K562 (cell line): ENCODE measurements around the gene GRB10. TPM values are rescaled to one million over a fixed set of nuclear protein-coding genes. Genes with fewer than 3 reads are reported as not detected.

Experiments used
- ATAC-seq: fragments of 200-7000 bp; cut with Tn5 transposase; 3 replicates; pipeline ENCODE4 v1.9.1; 2020; ENCODE audit warnings: moderate library complexity
- BruUV-seq: library from RNA; stranded (reverse); fragments of 400-500 nt; replicated peaks from 2 replicates; lab custom pipeline; 2021; lab: Mats Ljungman, UMichigan
- CTCF ChIA-PET: fragments of 300-600 bp; formaldehyde crosslinking; extraction: SDS; loops from one replicate; lab custom pipeline; 2021; ENCODE audit warnings: low intra/inter-chr PET ratio; lab: Yijun Ruan, JAX
- POLR2A ChIA-PET: fragments of 300-600, 350-650 bp; sonication (Branson Sonifier 250); formaldehyde crosslinking; extraction: SDS; loops from one replicate; lab custom pipeline; 2021; ENCODE audit warnings: antibody characterized with exemption, inconsistent platforms; lab: Yijun Ruan, JAX
- DNase-seq, 4 experiments: peaks; one replicate each; pipeline versions ENCODE4 v3.0.0 to v3.0.0-alpha.2; 2011 to 2018; ENCODE audit warnings: low spot score in 3 of 4, mixed read lengths in 3 of 4; ENCODE audit errors: extremely low read depth in 1 of 4
- FAIRE-seq: peaks from 2 replicates; lab custom pipeline; 2011; peaks lifted over from hg19 to GRCh38; lab: Jason Lieb, UNC
- H2AFZ ChIP-seq: 2 replicates; pipeline ENCODE4 v1.6.0; 2011; ENCODE audit warnings: low read depth, low read length, control low read depth, inconsistent platforms
- H3K27ac ChIP-seq: fragments of 200-600 bp; 3 replicates; pipeline ENCODE4 v1.8.0; 2011; ENCODE audit warnings: low read depth, mild to moderate bottlenecking, control low read depth, inconsistent platforms, low read length, moderate library complexity, mixed read lengths; ENCODE audit errors: extremely low read depth
- H3K27me3 ChIP-seq, 2 experiments: fragments of 300-600 bp in 1 of 2; 2 replicates in 1 of 2; 3 replicates in 1 of 2; pipeline versions ENCODE4 v1.6.0 to v1.8.0; 2011; ENCODE audit warnings: inconsistent platforms in 2 of 2, low read length in 2 of 2, mild to moderate bottlenecking in 1 of 2, mixed read lengths in 1 of 2, moderate library complexity in 1 of 2; ENCODE audit not compliant: control insufficient read depth in 2 of 2, insufficient read depth in 2 of 2
- H3K36me3 ChIP-seq: fragments of 300-600 bp; 3 replicates; pipeline ENCODE4 v1.8.0; 2011; ENCODE audit warnings: mild to moderate bottlenecking, low read length, inconsistent platforms; ENCODE audit not compliant: control insufficient read depth, insufficient read depth
- H3K4me1 ChIP-seq, 2 experiments: fragments of 200-600 bp in 1 of 2; replicated peaks in 1 of 2; 2 replicates in 1 of 2; 3 replicates in 1 of 2; pipeline versions ENCODE4 v1.5.1 to v1.8.0; 2011; ENCODE audit warnings: inconsistent platforms in 2 of 2, low read length in 2 of 2, mild to moderate bottlenecking in 1 of 2, mixed read lengths in 1 of 2, moderate library complexity in 1 of 2; ENCODE audit not compliant: control insufficient read depth in 2 of 2, insufficient read depth in 2 of 2
- H3K4me2 ChIP-seq: 2 replicates; pipeline ENCODE4 v1.6.1; 2011; ENCODE audit warnings: low read length, control low read depth, inconsistent platforms, mixed read lengths; ENCODE audit not compliant: insufficient read depth
- H3K4me3 ChIP-seq: fragments of 200-600 bp; sonication (generic), shearing (Covaris generic); 2 replicates; pipeline ENCODE4 v1.5.1; 2016; ENCODE audit warnings: control low read depth, inconsistent platforms
- H3K79me2 ChIP-seq: fragments of 200-600 bp; 3 replicates; pipeline ENCODE4 v1.8.0; 2011; ENCODE audit warnings: low read length, inconsistent platforms; ENCODE audit not compliant: control insufficient read depth, insufficient read depth
- H3K9ac ChIP-seq, 2 experiments: 2 replicates each; pipeline versions ENCODE4 v1.6.0 to v1.6.1; 2011; ENCODE audit warnings: low read depth in 2 of 2, low read length in 2 of 2, control low read depth in 1 of 2, inconsistent platforms in 1 of 2, mild to moderate bottlenecking in 1 of 2, mixed read lengths in 1 of 2; ENCODE audit not compliant: insufficient read depth in 1 of 2
- H3K9me1 ChIP-seq: one replicate; pipeline ENCODE4 v1.6.0; 2011; ENCODE audit warnings: inconsistent platforms, mild to moderate bottlenecking, low read length, moderate library complexity; ENCODE audit not compliant: control insufficient read depth, insufficient read depth
- H3K9me3 ChIP-seq: replicated peaks from 2 replicates; pipeline ENCODE4 v1.5.1; 2011; ENCODE audit warnings: low read depth, low read length, inconsistent platforms; ENCODE audit not compliant: control insufficient read depth, insufficient read depth
- H4K20me1 ChIP-seq: replicated peaks from 2 replicates; pipeline ENCODE4 v1.6.1; 2011; ENCODE audit warnings: low read length, inconsistent platforms, mixed read lengths; ENCODE audit not compliant: control insufficient read depth, insufficient read depth
- CEBPB ChIP-seq: fragments of 450-650 bp; IDR thresholded peaks from 2 replicates; pipeline ENCODE4 v1.6.1; 2016; ENCODE audit warnings: missing genetic modification characterization, missing compliant biosample characterization
- COPS2 ChIP-seq: fragments of 450-650 bp; conservative IDR thresholded peaks from 2 replicates; pipeline ENCODE4 v1.6.1; 2016; ENCODE audit warnings: mild to moderate bottlenecking, moderate library complexity
- DPF2 ChIP-seq: fragments of 450-650 bp; IDR thresholded peaks from 2 replicates; pipeline ENCODE4 v1.6.1; 2016
- KAT7 ChIP-seq: sonication (generic); formaldehyde crosslinking; IDR thresholded peaks from 2 replicates; pipeline ENCODE4 v1.8.0; 2022; ENCODE audit warnings: missing genetic modification reagents, mild to moderate bottlenecking, borderline replicate concordance
- SIRT6 ChIP-seq: IDR thresholded peaks from one replicate; pipeline ENCODE4 v1.6.1; 2012; ENCODE audit warnings: low read depth, mild to moderate bottlenecking, control low read depth, inconsistent platforms, low read length, moderate library complexity
- SMARCA4 ChIP-seq: fragments of 450-650 bp; IDR thresholded peaks from 2 replicates; pipeline ENCODE4 v1.6.1; 2016
- SRSF1 ChIP-seq: fragments of 200-400 bp; formaldehyde crosslinking; IDR thresholded peaks from 2 replicates; pipeline ENCODE4 v1.6.1; 2017; ENCODE audit warnings: mild to moderate bottlenecking, low read depth, low read length, moderate library complexity
- TAF7 ChIP-seq: fragments of 450-650 bp; IDR thresholded peaks from 2 replicates; pipeline ENCODE4 v1.6.1; 2016; ENCODE audit warnings: missing genetic modification characterization, missing compliant biosample characterization
- TBP ChIP-seq: optimal IDR thresholded peaks from 2 replicates; pipeline ENCODE3; 2011; ENCODE audit warnings: low read depth, low read length, improper control_type of control experiment
- ZNF239 ChIP-seq: fragments of 250-450 bp; sonication (Bioruptor Pico); IDR thresholded peaks from 2 replicates; pipeline ENCODE4 v1.4.0; 2020; ENCODE audit warnings: mild to moderate bottlenecking
- ZNF695 ChIP-seq: fragments of 450-650 bp; formaldehyde crosslinking; IDR thresholded peaks from 2 replicates; pipeline ENCODE4 v1.4.0; 2020; ENCODE audit warnings: mild to moderate bottlenecking, moderate library complexity
- WGBS: fragments of 100-300 bp; shearing (Covaris generic); methylation state at CpG from one replicate; pipeline ENCODE4 v1.1.6; 2016; ENCODE audit warnings: low coverage, mixed read lengths; ENCODE audit not compliant: insufficient coverage; ENCODE audit errors: missing lambda C conversion rate; 5-methylcytosine and 5-hydroxymethylcytosine counted together
- in situ Hi-C: fragments of 300-500 bp; cut with MboI; formaldehyde crosslinking; loops from 4 replicates; pipeline ENCODE4 v1.15.0; 2018; ENCODE audit warnings: inconsistent platforms, mixed read lengths
- intact Hi-C: fragments of 100-400 bp; cut with micrococcal nuclease; formaldehyde crosslinking; loops from 2 replicates; pipeline ENCODE4 v1.14.2; 2022
- polyA plus RNA-seq, 8 experiments: library from polyadenylated mRNA; depleted of rRNA in 4 of 8; stranded (reverse) in 5 of 8; unstranded in 3 of 8; fragments of >200 nt; fragmentation: Nextera tagmentation in 2 of 8; fragmentation: Illumina TruSeq in 1 of 8; extraction: Ambion mirVana in 2 of 8; extraction: Trizol in 1 of 8; gene quantifications; 2 replicates each; pipeline versions ENCODE4 v1.2.1 to v1.2.3, GENCODE V29; 2011 to 2014; ENCODE audit warnings: inconsistent platforms in 1 of 8, missing spikeins in 1 of 8
- total RNA-seq, 7 experiments: library from RNA; depleted of rRNA in 6 of 7; stranded (reverse); fragments of >200 nt in 6 of 7; fragmentation: Illumina TruSeq in 2 of 7; extraction: Trizol in 2 of 7; gene quantifications; 2 replicates each; pipeline versions ENCODE4 v1.2.1 to v1.2.3, GENCODE V29; 2011 to 2021; ENCODE audit warnings: low replicate concordance in 1 of 7
- TF ChIP-seq, protein P1 (sequence below): fragments of 250-450 bp; sonication (Bioruptor Pico); IDR thresholded peaks from 2 replicates; pipeline ENCODE4 v1.8.0; 2021; ENCODE audit warnings: borderline replicate concordance, mild to moderate bottlenecking, moderate library complexity; ENCODE audit not compliant: poor library complexity, severe bottlenecking
- TF ChIP-seq, protein P2 (sequence below): fragments of 450-650 bp; IDR thresholded peaks from 2 replicates; pipeline ENCODE4 v1.6.1; 2017; ENCODE audit warnings: antibody characterized with exemption, mild to moderate bottlenecking
- TF ChIP-seq, protein P3 (sequence below): fragments of 450-650 bp; IDR thresholded peaks from 2 replicates; pipeline ENCODE4 v1.7.1; 2018; ENCODE audit warnings: mild to moderate bottlenecking, low read depth; ENCODE audit not compliant: partially characterized antibody

GRB10 gene
- total and polyA plus RNA-seq, 9 of the 15 experiments (the other 6 are each of a cell fraction or from before 2014, with no cell fraction given): 8.9 to 88.5 (median 40.7) TPM

DNA sequence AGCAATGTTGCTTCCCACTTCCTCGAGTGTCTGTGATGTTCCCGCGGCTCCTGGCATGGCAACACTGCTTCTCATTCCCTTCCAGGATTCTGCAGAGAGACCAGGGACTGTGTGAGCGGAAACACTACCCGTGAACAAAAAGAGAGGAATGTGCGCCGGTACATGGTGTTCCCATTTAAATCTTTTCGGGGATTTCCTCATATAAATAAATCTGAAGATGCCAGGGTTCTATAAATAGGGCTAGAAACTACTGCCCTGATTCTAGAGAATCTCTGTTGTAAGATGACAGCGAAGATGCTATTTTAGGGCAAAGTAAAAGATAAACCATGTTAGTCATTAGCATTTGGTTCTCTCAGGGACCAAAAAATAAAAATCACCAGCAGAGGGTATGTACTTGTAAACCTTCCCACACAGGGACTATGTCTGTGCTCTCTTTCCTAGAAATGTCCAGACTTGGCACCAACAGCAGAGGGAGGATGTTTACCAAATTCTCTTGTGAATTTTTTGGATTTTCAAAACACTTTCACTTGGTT, 125.3 kb downstream of the GRB10 start:
- ChIA-PET CTCF (no interaction called here), POLR2A (interaction anchor here (0.6 kb wide), 1 partner anchor 477 kb away, joined by 5 read pairs; no protein-coding TSS in a partner anchor)
- no peaks in the 10 kb centered on the region for H3K79me2 ChIP-seq
- in situ Hi-C loops (no loop called here), intact Hi-C loops (no loop called here)
- no peak overlapping the region for H3K4me3 ChIP-seq
- no peaks in the 10 kb centered on the region for H3K9me1 ChIP-seq
- H4K20me1 ChIP-seq: 0 out of 2 replicates have a peak, but pooled peaks cover 5% of the 10 kb centered on the region
- BruUV-seq: no TSS peak
- H3K27ac ChIP-seq: no peak overlapping the region
- no peaks in the 10 kb centered on the region for H3K9me3 ChIP-seq
- WGBS: 97% methylated on average over 9 of the region's 9 CpGs
- H2AFZ ChIP-seq: no peak overlapping the region
- H3K27me3 ChIP-seq: no peaks in the 10 kb centered on the region
- DNase-seq (no peak), ATAC-seq (no peak), FAIRE-seq (no peak)
- peaks cover 29% of the 10 kb centered on the region; the same call in 2 of the 3 replicates for H3K36me3 ChIP-seq
- no peak overlapping the region for H3K9ac ChIP-seq
- H3K4me1 ChIP-seq: peaks cover 0 to 4% of the 10 kb centered on the region in 2 experiments; a peak in 1 of 5 replicates
- no peak overlapping the region for H3K4me2 ChIP-seq
- no peak for TF ChIP-seq DPF2
- no peak for TF ChIP-seq TAF7 (tag)
- TF ChIP-seq SMARCA4: no peak
- no peak for TF ChIP-seq SRSF1
- TF ChIP-seq COPS2: no peak
- TF ChIP-seq SIRT6: no peak
- TF ChIP-seq CEBPB: no peak
- TF ChIP-seq, protein P1, sequence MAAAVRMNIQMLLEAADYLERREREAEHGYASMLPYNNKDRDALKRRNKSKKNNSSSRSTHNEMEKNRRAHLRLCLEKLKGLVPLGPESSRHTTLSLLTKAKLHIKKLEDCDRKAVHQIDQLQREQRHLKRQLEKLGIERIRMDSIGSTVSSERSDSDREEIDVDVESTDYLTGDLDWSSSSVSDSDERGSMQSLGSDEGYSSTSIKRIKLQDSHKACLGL (CRISPR knock-in tag): no peak
- no peak for TF ChIP-seq TBP
- TF ChIP-seq ZNF695 (CRISPR knock-in tag): no peak
- TF ChIP-seq ZNF239: no peak
- TF ChIP-seq, protein P2, sequence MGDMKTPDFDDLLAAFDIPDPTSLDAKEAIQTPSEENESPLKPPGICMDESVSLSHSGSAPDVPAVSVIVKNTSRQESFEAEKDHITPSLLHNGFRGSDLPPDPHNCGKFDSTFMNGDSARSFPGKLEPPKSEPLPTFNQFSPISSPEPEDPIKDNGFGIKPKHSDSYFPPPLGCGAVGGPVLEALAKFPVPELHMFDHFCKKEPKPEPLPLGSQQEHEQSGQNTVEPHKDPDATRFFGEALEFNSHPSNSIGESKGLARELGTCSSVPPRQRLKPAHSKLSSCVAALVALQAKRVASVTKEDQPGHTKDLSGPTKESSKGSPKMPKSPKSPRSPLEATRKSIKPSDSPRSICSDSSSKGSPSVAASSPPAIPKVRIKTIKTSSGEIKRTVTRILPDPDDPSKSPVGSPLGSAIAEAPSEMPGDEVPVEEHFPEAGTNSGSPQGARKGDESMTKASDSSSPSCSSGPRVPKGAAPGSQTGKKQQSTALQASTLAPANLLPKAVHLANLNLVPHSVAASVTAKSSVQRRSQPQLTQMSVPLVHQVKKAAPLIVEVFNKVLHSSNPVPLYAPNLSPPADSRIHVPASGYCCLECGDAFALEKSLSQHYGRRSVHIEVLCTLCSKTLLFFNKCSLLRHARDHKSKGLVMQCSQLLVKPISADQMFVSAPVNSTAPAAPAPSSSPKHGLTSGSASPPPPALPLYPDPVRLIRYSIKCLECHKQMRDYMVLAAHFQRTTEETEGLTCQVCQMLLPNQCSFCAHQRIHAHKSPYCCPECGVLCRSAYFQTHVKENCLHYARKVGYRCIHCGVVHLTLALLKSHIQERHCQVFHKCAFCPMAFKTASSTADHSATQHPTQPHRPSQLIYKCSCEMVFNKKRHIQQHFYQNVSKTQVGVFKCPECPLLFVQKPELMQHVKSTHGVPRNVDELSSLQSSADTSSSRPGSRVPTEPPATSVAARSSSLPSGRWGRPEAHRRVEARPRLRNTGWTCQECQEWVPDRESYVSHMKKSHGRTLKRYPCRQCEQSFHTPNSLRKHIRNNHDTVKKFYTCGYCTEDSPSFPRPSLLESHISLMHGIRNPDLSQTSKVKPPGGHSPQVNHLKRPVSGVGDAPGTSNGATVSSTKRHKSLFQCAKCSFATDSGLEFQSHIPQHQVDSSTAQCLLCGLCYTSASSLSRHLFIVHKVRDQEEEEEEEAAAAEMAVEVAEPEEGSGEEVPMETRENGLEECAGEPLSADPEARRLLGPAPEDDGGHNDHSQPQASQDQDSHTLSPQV: no peak
- TF ChIP-seq, protein P3, sequence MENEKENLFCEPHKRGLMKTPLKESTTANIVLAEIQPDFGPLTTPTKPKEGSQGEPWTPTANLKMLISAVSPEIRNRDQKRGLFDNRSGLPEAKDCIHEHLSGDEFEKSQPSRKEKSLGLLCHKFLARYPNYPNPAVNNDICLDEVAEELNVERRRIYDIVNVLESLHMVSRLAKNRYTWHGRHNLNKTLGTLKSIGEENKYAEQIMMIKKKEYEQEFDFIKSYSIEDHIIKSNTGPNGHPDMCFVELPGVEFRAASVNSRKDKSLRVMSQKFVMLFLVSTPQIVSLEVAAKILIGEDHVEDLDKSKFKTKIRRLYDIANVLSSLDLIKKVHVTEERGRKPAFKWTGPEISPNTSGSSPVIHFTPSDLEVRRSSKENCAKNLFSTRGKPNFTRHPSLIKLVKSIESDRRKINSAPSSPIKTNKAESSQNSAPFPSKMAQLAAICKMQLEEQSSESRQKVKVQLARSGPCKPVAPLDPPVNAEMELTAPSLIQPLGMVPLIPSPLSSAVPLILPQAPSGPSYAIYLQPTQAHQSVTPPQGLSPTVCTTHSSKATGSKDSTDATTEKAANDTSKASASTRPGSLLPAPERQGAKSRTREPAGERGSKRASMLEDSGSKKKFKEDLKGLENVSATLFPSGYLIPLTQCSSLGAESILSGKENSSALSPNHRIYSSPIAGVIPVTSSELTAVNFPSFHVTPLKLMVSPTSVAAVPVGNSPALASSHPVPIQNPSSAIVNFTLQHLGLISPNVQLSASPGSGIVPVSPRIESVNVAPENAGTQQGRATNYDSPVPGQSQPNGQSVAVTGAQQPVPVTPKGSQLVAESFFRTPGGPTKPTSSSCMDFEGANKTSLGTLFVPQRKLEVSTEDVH: no peak
- no peak for TF ChIP-seq KAT7 (CRISPR knock-in tag)
